GM21528 (cell line): ENCODE measurements around the gene FBXL13.
"Not testable (repeated sequence)": the region's sequence is repeated elsewhere in the genome, so short reads cannot be mapped to it uniquely, and the experiment has no call there.

Experiments
- ATAC-seq: cut with Tn5 transposase; IDR thresholded peaks from one replicate; pipeline ENCODE4 v1.9.1; 2021; ENCODE audit warnings: mild to moderate bottlenecking, moderate library complexity; ENCODE audit not compliant: unreplicated experiment, low FRiP score

FBXL13 gene

GRCh38 chr7:103031781-103032180 is 42.8 kb downstream of the FBXL13 start:
- no peak for ATAC-seq

- no peak for ATAC-seq
These were observed 43.6 kb downstream of the FBXL13 start for GRCh38 chr7:103031024-103031423.

DNA sequence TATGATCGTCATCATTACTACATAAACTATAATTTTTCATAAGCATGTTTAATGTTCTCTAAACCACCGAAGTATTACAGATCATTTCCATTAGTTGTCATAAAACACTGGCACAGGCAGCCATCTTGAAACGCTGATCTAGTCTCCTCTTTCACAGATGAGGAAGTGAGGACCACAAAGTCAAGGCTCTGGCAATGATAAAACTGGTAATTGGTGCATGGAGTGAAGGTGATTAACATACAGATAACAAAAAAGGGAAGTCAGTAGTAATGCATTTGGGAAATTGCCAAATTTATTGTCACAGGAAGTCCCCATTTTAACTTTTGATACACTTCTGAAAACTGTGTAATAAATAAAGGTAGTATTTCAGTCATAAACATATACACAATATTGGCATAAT is 49.3 kb downstream of the FBXL13 start:
- no peak for ATAC-seq

DNA sequence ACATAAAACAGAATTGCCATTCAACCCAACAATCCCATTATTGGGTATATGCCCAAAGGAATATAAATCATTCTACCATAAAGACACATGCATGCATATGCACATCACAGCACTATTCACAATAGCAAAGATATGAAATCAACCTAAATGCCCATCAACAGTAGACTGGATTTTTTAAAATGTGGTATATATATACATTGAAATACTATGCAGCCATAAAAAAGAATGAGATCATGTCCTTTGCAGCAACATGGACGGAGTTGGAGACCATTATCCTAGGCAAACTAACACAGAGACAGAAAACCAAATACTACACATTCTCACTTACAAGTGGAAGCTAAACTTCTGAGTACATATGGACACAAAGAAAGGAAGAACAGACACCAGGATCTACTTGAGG is 51.0 kb downstream of the FBXL13 start:
- not testable (repeated sequence) for ATAC-seq

DNA sequence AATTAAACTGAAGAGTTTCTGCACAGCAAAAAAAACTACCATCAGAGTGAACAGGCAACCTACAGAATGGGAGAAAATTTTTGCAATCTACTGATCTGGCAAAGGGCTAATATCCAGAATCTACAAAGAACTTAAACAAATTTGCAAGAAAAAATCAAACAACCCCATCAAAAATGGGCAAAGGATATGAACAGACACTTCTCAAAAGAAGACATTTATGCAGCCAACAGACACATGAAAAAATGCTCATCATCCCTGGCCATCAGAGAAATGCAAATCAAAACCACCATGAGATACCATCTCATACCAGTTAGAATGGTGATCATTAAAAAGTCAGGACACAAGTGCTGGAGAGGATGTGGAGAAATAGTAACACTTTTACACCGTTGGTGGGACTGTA is 53.1 kb downstream of the FBXL13 start:
- not testable (repeated sequence) for ATAC-seq

DNA sequence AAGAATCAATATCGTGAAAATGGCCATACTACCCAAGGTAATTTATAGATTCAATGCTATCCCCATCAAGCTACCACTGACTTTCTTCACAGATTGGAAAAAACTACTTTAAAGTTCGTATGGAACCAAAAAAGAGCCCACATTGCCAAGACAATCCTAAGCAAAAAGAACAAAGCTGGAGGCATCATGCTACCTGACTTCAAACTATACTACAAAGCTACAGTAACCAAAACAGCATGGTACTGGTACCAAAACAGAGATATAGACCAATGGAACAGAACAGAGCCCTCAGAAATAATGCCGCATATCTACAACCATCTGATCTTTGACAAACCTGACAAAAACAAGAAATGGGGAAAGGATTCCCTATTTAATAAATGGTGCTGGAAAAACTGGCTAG is 53.7 kb downstream of the FBXL13 start:
- ATAC-seq, result not testable (repeated sequence)

DNA sequence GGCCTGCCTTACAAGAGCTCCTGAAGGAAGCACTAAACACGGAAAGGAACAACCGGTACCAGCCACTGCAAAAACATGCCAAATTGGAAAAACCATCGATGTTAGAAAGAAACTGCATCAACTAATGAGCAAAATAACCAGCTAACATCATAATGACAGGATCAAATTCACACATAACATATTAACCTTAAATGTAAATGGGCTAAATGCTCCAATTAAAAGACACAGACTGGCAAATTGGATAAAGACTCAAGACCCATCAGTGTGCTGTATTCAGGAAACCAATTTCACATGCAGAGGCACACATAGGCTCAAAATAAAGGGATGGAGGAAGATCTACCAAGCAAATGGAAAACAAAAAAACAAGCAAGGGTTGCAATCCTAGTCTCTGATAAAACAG is 56.3 kb downstream of the FBXL13 start:
- not testable (repeated sequence) for ATAC-seq

DNA sequence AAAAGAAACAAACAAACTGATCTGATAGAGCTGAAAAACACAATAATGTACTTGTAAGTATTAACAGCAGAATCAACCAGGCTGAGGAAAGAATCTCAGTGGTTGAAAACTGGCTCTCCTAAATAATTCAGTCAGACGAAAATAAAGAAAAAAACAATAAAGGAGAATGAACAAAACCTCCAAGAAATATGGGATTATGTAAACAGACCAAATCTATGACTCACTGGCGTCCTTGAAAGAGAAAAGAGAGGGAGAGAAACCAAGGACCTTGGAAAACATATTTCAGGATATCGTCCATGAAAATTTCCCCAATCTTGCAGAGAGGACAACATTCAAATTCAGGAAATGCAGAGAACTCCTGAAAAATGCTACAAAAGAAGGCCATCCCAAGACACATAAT is 62.9 kb downstream of the FBXL13 start:
- no peak for ATAC-seq

DNA sequence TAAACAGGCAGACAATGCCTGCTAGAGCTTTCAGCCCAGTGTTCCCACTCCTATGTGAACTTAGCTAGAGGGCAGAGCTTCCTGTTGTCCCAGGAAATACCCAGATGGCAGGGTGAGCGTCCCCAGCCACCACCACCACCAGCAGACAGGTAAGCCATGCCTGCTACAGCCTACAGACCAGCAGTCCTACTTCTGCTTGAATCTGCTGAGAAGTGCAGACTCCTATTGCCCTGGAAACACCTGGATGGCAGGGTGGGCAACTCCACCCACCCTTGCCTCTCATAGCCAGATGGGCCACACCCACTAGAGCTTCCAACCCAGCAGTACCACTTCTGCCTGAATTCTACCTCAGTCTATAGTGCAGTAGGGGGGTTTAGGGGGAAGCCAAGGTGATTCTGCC is 64.4 kb downstream of the FBXL13 start:
- no peak for ATAC-seq

DNA sequence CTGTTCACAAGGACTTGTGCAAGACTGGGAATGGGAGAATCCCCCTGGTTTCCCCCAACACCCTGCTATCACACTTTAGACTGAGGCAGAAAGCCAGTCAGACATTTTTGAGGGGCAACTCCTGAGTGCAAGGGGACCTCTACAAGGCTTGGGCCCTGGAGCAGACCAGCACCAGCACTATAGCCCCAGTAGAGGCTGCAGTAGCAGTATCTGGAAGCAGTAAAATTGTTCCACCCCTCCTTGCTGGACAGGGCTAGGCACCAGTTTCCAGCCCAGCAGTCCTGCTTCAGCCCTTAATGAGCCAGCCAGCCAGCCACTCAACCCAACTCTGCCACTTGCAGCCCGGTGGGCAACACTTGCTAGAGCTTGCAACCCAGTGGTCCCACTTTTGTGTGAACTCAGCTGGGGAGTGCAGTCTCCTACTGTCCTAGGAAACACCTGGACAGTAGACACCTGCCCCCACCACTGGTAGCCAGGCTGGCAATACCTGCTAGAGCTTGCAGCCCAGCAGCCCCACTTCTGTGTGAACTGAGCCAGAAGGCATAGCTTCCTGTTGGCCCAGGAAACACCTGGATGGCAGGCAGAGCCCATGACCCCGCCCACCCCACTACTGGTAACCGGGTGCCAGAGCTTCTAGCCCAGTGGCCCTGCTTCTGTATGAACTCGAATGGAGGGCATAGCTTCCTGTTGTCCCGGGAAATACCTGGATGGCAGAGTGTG is 65.0 kb downstream of the FBXL13 start:
- ATAC-seq, result no peak

DNA sequence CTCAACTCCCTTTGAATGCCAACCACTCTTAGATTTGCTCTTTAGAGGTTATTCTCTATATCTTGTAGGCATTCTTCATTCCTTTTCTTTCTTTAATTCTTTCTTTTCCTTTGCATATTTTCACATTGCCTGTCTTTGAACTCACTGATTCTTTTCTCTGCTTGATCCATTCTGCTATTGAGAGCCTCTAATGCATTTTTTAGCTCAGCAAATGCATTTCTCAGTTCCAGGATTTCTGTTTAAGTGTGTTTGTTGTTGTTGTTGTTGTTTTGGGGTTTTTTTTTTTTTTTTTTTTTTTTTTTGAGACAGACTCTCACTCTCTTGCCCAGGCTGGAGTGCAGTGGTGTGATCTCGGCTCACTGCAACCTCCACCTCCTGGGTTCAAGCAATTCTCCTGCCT is 71.6 kb downstream of the FBXL13 start:
- no peak for ATAC-seq

GRCh38 chr7:103001210-103001609 is 73.4 kb downstream of the FBXL13 start:
- no peak for ATAC-seq

DNA sequence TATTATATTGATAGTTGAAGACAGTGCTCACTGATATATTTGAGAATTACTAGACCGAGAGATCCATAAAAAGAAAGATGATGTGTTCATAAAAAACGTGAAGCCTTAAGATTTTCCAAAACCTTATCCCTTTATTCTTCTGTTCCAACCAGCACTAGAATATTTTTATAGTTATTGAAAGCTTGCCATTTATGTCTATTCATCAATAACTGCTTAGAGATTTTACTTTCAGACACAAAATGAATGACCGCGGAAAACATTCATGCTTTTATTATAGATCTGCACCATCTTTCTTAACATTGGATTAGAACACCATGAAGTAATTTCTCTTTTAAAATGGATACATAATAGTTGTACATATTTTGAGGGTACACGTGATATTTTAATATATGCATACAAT is 77.6 kb downstream of the FBXL13 start:
- no peak for ATAC-seq

DNA sequence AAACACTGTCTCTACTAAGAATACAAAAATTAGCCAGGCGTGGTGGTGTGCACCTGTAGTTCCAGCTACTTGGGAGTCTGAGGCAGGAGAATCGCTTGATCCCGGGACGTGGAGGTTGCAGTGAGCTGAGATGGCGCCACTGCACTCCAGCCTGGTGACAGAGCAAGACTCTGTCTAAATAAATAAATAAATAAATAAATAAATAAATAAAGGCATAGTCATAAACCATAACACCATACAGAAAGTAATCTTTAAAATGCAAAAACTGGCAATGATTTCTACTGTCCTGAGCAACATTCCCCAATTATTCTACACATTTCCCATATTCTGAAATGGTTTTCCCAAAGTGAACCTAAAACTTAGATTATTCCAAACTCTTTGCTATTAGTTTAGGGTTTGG is 79.0 kb downstream of the FBXL13 start:
- ATAC-seq, result not testable (repeated sequence)

- ATAC-seq, result no peak
These were observed 80.0 kb downstream of the FBXL13 start for GRCh38 chr7:102994567-102994966.

- no peak for ATAC-seq
These were observed 80.9 kb downstream of the FBXL13 start for GRCh38 chr7:102993718-102994029.

- ATAC-seq, result no peak
These were observed 81.5 kb downstream of the FBXL13 start for GRCh38 chr7:102992938-102993717.

DNA sequence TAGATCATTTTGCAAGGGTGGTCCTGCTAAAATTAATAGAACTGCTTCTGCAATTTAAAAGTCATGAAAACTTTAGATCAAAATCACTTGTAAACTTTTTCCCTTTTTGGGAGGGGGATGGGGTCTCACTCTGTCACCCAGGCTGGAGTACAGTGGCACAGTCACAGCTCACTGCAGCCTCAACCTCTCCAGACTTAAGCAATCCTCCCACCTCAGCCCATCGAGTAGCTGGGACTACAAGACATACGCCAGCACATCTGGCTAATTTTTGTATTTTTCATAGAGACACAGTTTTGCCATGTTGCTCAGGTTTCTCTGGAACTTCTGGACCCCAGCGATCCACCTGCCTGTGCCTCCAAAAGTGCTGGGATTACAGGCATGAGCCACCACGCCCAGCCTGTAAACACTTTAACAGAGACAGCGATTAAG is 82.1 kb downstream of the FBXL13 start:
- ATAC-seq, result no peak

GRCh38 chr7:102991540-102992214 is 82.9 kb downstream of the FBXL13 start:
- ATAC-seq, result no peak

DNA sequence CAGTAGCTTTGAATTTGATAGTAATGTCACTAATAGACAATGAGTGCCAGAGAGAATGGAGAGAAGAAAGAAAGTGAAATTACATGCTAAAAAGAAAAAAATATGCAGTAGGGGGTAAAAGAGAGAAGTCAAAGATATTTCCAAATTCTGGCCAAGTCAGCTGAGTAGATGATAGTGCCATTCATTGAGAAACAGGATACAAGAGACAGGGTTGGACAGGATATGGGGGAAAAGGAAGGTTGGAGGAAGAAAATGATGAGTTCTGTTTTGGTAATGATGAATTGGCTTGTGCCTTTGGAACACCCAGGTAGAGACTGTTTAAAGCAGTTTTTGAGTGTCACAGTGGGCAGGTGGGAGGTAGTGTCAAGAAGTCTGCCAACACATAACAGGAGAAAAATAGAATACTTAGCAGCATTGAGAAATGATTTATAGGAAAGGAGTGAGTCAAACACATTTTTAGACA is 83.5 kb downstream of the FBXL13 start:
- no peak for ATAC-seq

DNA sequence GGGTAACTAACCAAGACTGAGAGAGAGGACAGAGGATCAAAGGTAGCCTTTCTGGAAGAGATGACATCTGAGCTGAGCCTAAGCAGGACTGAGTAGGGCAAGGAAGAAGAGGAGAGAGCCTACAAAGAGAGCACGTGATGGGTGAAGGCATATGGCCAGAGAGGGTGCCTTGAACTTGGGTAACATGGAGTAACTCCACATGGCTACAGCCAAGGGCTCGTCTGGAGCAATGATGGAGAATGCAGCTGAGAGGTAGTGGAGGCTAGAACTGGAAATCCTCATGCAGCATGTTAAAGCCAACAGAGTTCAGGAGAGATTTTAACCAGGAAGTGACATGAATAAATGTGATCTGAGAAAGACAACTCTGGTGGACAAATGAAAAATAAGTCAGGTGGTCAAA is 84.0 kb downstream of the FBXL13 start:
- no peak for ATAC-seq
